Measurements from ENCODE around the gene ECHDC3.

DNA sequence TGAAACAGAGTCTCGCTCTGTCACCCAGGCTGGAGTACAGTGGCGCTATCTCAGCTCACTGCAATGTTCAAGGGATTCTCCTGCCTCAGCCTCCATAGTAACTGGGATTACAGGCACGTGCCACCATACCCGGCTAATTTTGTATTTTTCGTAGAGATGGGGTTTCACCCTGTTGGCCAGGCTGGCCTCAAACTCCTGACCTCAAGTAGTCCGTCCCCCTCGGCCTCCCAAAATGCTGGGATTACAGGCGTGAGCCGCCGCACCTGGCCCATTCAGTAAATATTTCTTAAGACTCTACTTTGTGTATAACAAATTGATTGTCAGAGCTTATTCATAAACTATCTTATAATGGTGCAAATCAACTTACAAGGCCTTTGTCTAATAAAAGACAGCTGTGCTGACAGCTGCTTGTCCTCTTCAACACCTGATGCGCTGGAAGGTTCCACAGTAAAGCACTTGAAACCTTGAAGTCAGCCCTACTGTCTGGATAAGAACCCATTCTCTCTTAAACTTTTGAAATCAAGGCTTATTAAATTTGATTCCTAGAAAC lies 14.7 kb downstream of the ECHDC3 start:
- TF ChIP-seq, protein P1, sequence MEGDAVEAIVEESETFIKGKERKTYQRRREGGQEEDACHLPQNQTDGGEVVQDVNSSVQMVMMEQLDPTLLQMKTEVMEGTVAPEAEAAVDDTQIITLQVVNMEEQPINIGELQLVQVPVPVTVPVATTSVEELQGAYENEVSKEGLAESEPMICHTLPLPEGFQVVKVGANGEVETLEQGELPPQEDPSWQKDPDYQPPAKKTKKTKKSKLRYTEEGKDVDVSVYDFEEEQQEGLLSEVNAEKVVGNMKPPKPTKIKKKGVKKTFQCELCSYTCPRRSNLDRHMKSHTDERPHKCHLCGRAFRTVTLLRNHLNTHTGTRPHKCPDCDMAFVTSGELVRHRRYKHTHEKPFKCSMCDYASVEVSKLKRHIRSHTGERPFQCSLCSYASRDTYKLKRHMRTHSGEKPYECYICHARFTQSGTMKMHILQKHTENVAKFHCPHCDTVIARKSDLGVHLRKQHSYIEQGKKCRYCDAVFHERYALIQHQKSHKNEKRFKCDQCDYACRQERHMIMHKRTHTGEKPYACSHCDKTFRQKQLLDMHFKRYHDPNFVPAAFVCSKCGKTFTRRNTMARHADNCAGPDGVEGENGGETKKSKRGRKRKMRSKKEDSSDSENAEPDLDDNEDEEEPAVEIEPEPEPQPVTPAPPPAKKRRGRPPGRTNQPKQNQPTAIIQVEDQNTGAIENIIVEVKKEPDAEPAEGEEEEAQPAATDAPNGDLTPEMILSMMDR (IDR thresholded peaks at IDR 0.05; ENCODE audit: extremely low read depth in 1 of 2, insufficient read depth in 1 of 2, low read depth in 1 of 2, low read length in 2 of 2), result no peak
- TF ChIP-seq, protein P2, sequence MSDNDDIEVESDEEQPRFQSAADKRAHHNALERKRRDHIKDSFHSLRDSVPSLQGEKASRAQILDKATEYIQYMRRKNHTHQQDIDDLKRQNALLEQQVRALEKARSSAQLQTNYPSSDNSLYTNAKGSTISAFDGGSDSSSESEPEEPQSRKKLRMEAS (IDR thresholded peaks at IDR 0.05; ENCODE audit: insufficient read depth, insufficient read length), result no peak
- TF ChIP-seq EZH2 (IDR thresholded peaks at IDR 0.05; ENCODE audit: borderline replicate concordance, low read depth, low read length, severe bottlenecking) (no peak), JUN (IDR thresholded peaks at IDR 0.05; ENCODE audit: borderline replicate concordance, insufficient read depth, insufficient read length, low read depth) (no peak), FOS (IDR thresholded peaks at IDR 0.05; ENCODE audit: borderline replicate concordance, insufficient read depth, low read length) (no peak), POLR2A (IDR thresholded peaks at IDR 0.05; ENCODE audit: low read depth, low read length) (no peak), POLR2AphosphoS5 (IDR thresholded peaks at IDR 0.05; ENCODE audit: insufficient read depth, low read depth, low read length) (no peak)
